ENCODE data around the gene GRIK4. TPM values are rescaled to one million over a fixed set of nuclear protein-coding genes. Genes with fewer than 3 reads are reported as not detected.

The GRIK4 gene
- total RNA-seq, 2 experiments from 2014 or later = 0.06 TPM; not detected in 1

DNA sequence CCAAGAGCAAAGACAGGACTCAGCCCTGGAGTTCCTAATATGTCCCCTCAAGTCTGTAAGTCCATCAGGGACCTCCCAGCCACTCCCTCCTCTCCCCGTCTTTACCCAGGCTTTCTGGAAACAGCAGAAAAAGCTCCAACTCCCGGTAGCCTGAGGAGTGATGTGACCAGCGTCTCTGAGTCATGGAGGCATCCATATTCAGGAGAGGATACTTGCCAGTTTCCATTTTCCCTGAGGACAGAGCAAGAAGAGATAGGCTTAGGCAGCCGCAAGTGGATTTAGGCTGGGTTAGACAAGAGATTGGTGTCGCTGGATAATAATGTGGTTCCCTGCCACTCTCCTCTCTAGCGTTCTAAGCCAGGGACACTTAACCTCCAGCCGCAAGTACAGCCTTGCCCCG lies 206.6 kb downstream of the GRIK4 start:
- Histone ChIP-seq H3K79me2 (ENCODE audit: insufficient read depth, low read depth, low read length) (no peaks in the 10 kb centered on the region), H3K9me3 (ENCODE audit: low read length) (no peaks in the 10 kb centered on the region), H3K36me3 (ENCODE audit: insufficient read depth, low read length) (no peaks in the 10 kb centered on the region), H3K4me3 (ENCODE audit: low read depth, low read length, poor library complexity, severe bottlenecking) (no peak overlapping the region), H3K4me2 (ENCODE audit: low read length) (no peak overlapping the region), H3K9me2 (ENCODE audit: insufficient read depth, low read length) (no peaks in the 10 kb centered on the region), H2AFZ (ENCODE audit: low read length) (no peak overlapping the region), H3K27ac (ENCODE audit: low read depth, low read length, poor library complexity, severe bottlenecking) (no peak overlapping the region), H3K4me1 (ENCODE audit: insufficient read depth, low read length, poor library complexity, severe bottlenecking) (peaks cover 28% of the 10 kb centered on the region), H4K20me1 (ENCODE audit: insufficient read depth, low read length) (no peaks in the 10 kb centered on the region)
- POLR2A ChIA-PET = no interaction called here
- intact Hi-C loops (cut with micrococcal nuclease; ENCODE audit: unreplicated experiment) = no loop called here
- TF ChIP-seq, protein P1, sequence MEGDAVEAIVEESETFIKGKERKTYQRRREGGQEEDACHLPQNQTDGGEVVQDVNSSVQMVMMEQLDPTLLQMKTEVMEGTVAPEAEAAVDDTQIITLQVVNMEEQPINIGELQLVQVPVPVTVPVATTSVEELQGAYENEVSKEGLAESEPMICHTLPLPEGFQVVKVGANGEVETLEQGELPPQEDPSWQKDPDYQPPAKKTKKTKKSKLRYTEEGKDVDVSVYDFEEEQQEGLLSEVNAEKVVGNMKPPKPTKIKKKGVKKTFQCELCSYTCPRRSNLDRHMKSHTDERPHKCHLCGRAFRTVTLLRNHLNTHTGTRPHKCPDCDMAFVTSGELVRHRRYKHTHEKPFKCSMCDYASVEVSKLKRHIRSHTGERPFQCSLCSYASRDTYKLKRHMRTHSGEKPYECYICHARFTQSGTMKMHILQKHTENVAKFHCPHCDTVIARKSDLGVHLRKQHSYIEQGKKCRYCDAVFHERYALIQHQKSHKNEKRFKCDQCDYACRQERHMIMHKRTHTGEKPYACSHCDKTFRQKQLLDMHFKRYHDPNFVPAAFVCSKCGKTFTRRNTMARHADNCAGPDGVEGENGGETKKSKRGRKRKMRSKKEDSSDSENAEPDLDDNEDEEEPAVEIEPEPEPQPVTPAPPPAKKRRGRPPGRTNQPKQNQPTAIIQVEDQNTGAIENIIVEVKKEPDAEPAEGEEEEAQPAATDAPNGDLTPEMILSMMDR (conservative IDR thresholded peaks at IDR 0.05; ENCODE audit: low read length) = no peak
- no peak for TF ChIP-seq EZH2phosphoT487 (IDR thresholded peaks at IDR 0.05; ENCODE audit: borderline replicate concordance, low read depth, low read length)
- no peak for DNase-seq (ENCODE audit: low spot score)
- no TSS peak for BruUV-seq (replicated peaks)
- CTCF ChIA-PET (ENCODE audit: unreplicated experiment) = no interaction called here

- intact Hi-C loops (cut with micrococcal nuclease; ENCODE audit: unreplicated experiment) = no loop called here
- Histone ChIP-seq H2AFZ (ENCODE audit: low read length) (no peak overlapping the region), H3K9me3 (ENCODE audit: low read length) (no peaks in the 10 kb centered on the region), H3K27ac (ENCODE audit: low read depth, low read length, poor library complexity, severe bottlenecking) (no peak overlapping the region), H3K36me3 (ENCODE audit: insufficient read depth, low read length) (no peaks in the 10 kb centered on the region), H4K20me1 (ENCODE audit: insufficient read depth, low read length) (no peaks in the 10 kb centered on the region), H3K79me2 (ENCODE audit: insufficient read depth, low read depth, low read length) (no peaks in the 10 kb centered on the region), H3K9me2 (ENCODE audit: insufficient read depth, low read length) (no peaks in the 10 kb centered on the region), H3K4me3 (ENCODE audit: low read depth, low read length, poor library complexity, severe bottlenecking) (no peak overlapping the region), H3K4me1 (ENCODE audit: insufficient read depth, low read length, poor library complexity, severe bottlenecking) (peaks cover 16% of the 10 kb centered on the region), H3K4me2 (ENCODE audit: low read length) (no peak overlapping the region)
- TF ChIP-seq, protein P1 (conservative IDR thresholded peaks at IDR 0.05; ENCODE audit: low read length) = no peak
- no peak for TF ChIP-seq EZH2phosphoT487 (IDR thresholded peaks at IDR 0.05; ENCODE audit: borderline replicate concordance, low read depth, low read length)
- BruUV-seq (replicated peaks) = no TSS peak
- no peak for DNase-seq (ENCODE audit: low spot score)
- ChIA-PET CTCF (ENCODE audit: unreplicated experiment) (interaction anchor here (1.1 kb wide), 1 partner anchor 51 kb away, joined by 4 read pairs; no protein-coding TSS in a partner anchor), POLR2A (interaction anchor here (0.6 to 1.1 kb wide), 6 partner anchors 11 to 990 kb away, joined by 3 to 4 read pairs (median 3); no protein-coding TSS in a partner anchor)
These were observed 207.8 kb downstream of the GRIK4 start for GRCh38 chr11:120719348-120719747.

- no peaks in the 10 kb centered on the region for H3K9me2 ChIP-seq (ENCODE audit: insufficient read depth, low read length)
- no peaks in the 10 kb centered on the region for H3K9me3 ChIP-seq (ENCODE audit: low read length)
- no peaks in the 10 kb centered on the region for H3K79me2 ChIP-seq (ENCODE audit: insufficient read depth, low read depth, low read length)
- no peak overlapping the region for H3K27ac ChIP-seq (ENCODE audit: low read depth, low read length, poor library complexity, severe bottlenecking)
- BruUV-seq (replicated peaks) = no TSS peak
- TF ChIP-seq EZH2phosphoT487 (IDR thresholded peaks at IDR 0.05; ENCODE audit: borderline replicate concordance, low read depth, low read length) = no peak
- TF ChIP-seq, protein P1 (conservative IDR thresholded peaks at IDR 0.05; ENCODE audit: low read length) = no peak
- no peak overlapping the region for H3K4me2 ChIP-seq (ENCODE audit: low read length)
- intact Hi-C loops (cut with micrococcal nuclease; ENCODE audit: unreplicated experiment) = no loop called here
- H4K20me1 ChIP-seq (ENCODE audit: insufficient read depth, low read length) = no peaks in the 10 kb centered on the region
- CTCF ChIA-PET (ENCODE audit: unreplicated experiment) = interaction anchor here (0.7 kb wide), 1 partner anchor 36 kb away, joined by 3 read pairs; no protein-coding TSS in a partner anchor
- no peaks in the 10 kb centered on the region for H3K36me3 ChIP-seq (ENCODE audit: insufficient read depth, low read length)
- H3K4me1 ChIP-seq (ENCODE audit: insufficient read depth, low read length, poor library complexity, severe bottlenecking) = peaks cover 2% of the 10 kb centered on the region
- H3K4me3 ChIP-seq (ENCODE audit: low read depth, low read length, poor library complexity, severe bottlenecking) = no peak overlapping the region
- DNase-seq (ENCODE audit: low spot score) = no peak
- POLR2A ChIA-PET = interaction anchor here (0.6 to 1.4 kb wide), 3 partner anchors 16 to 228 kb away, joined by 3 read pairs; no protein-coding TSS in a partner anchor
- H2AFZ ChIP-seq (ENCODE audit: low read length) = no peak overlapping the region
These were observed 209.2 kb downstream of the GRIK4 start for GRCh38 chr11:120720760-120721159.

Measured in OCI-LY7 (cell line).